ENCODE results near the gene CCNF.

GRCh38 chr16:2507052-2507659 is 77.9 kb downstream of the CCNF start:
- TF ChIP-seq POLR2A (IDR thresholded peaks at IDR 0.05; ENCODE audit: borderline replicate concordance, extremely low read depth, insufficient read depth, insufficient read length) (no peak), ELF1 (IDR thresholded peaks at IDR 0.05; ENCODE audit: borderline replicate concordance, low read depth) (no peak), MAX (IDR thresholded peaks at IDR 0.05) (no peak), ATF3 (IDR thresholded peaks at IDR 0.05) (no peak), CTCF (IDR thresholded peaks at IDR 0.05 in 2 of 3, conservative IDR thresholded peaks at IDR 0.05 in 1 of 3; ENCODE audit: borderline replicate concordance in 1 of 3, insufficient read depth in 1 of 3, low read depth in 2 of 3, low read length in 2 of 3) (no peak), POLR2AphosphoS5 (IDR thresholded peaks at IDR 0.05; ENCODE audit: low read depth, low read length) (no peak), SIN3A (IDR thresholded peaks at IDR 0.05; ENCODE audit: low read depth) (no peak)
